Epidermal melanocyte (primary cell): ENCODE measurements around the gene PPIB.

Experiments used
- DNase-seq: peaks from one replicate; pipeline ENCODE4 v3.0.0; 2011; ENCODE audit warnings: low spot score; ENCODE audit not compliant: insufficient read length

The PPIB gene

GRCh38 chr15:64158363-64159134 is 4.3 kb downstream of the PPIB start:
- DNase-seq = no peak

GRCh38 chr15:64157599-64158125 is 5.2 kb downstream of the PPIB start:
- no peak for DNase-seq

GRCh38 chr15:64156652-64157331 is 6.0 kb downstream of the PPIB start:
- no peak for DNase-seq

GRCh38 chr15:64155802-64156651 is 6.8 kb downstream of the PPIB start:
- DNase-seq = no peak

- peak; percentile 98 for DNase-seq
These were observed 9.1 kb downstream of the PPIB start for GRCh38 chr15:64153480-64154367.

GRCh38 chr15:64152507-64153387 is 10.1 kb downstream of the PPIB start:
- no peak for DNase-seq

- no peak for DNase-seq
These were observed 10.9 kb downstream of the PPIB start, which contains the start of gene SNX22 for GRCh38 chr15:64151727-64152506. Gene SNX22, plus strand, starts transcription at chr15:64151731. Its CDS starts 45 bp downstream, at chr15:64151776.

GRCh38 chr15:64149893-64150578 is 12.8 kb downstream of the PPIB start:
- DNase-seq = no peak

- no peak for DNase-seq
These were observed 13.4 kb downstream of the PPIB start for GRCh38 chr15:64149424-64149823.

- no peak for DNase-seq
These were observed 14.2 kb downstream of the PPIB start for GRCh38 chr15:64148581-64148980.

- DNase-seq = no peak
These were observed 14.7 kb downstream of the PPIB start for GRCh38 chr15:64148168-64148567.

GRCh38 chr15:64146885-64147681 is 15.7 kb downstream of the PPIB start:
- DNase-seq = no peak

GRCh38 chr15:64146520-64146884 is 16.3 kb downstream of the PPIB start:
- DNase-seq = no peak

GRCh38 chr15:64146041-64146440 is 16.8 kb downstream of the PPIB start:
- DNase-seq = no peak

GRCh38 chr15:64144565-64145281 is 18.1 kb downstream of the PPIB start:
- no peak for DNase-seq

GRCh38 chr15:64144192-64144564 is 18.6 kb downstream of the PPIB start:
- DNase-seq = no peak

GRCh38 chr15:64143276-64143675 is 19.5 kb downstream of the PPIB start:
- no peak for DNase-seq
